Skeletal muscle tissue (tissue), 4 donors: ENCODE measurements around the gene JAKMIP2. TPM values are rescaled to one million over a fixed set of nuclear protein-coding genes. Genes with fewer than 3 reads are reported as not detected.

ENCODE experiments used
- H3K27ac ChIP-seq: one replicate; pipeline ENCODE4 v1.7.0; 2013; ENCODE audit warnings: mild to moderate bottlenecking, low read depth, low read length, inconsistent platforms
- H3K27me3 ChIP-seq, 3 donors: one replicate each; pipeline ENCODE4 v1.7.0; 2013; ENCODE audit warnings: low read length in 3 of 3; ENCODE audit not compliant: control insufficient read depth in 3 of 3, insufficient read depth in 3 of 3
- H3K36me3 ChIP-seq, 3 donors: one replicate each; pipeline ENCODE4 v1.7.0; 2013; ENCODE audit warnings: low read length in 3 of 3; ENCODE audit not compliant: control insufficient read depth in 3 of 3, insufficient read depth in 3 of 3
- H3K4me1 ChIP-seq, 3 donors: one replicate each; pipeline ENCODE4 v1.7.0; 2013; ENCODE audit warnings: low read length in 3 of 3, mild to moderate bottlenecking in 3 of 3; ENCODE audit not compliant: control insufficient read depth in 3 of 3, insufficient read depth in 3 of 3
- H3K4me3 ChIP-seq, 3 donors: one replicate each; pipeline ENCODE4 v1.7.0; 2013; ENCODE audit warnings: low read length in 3 of 3
- H3K9ac ChIP-seq, 3 donors: one replicate each; pipeline ENCODE4 v1.7.0; 2013; ENCODE audit warnings: low read length in 3 of 3, mild to moderate bottlenecking in 3 of 3, moderate library complexity in 2 of 3, low read depth in 1 of 3
- H3K9me3 ChIP-seq, 3 donors: one replicate each; pipeline ENCODE4 v1.7.0; 2013; ENCODE audit warnings: low read length in 3 of 3; ENCODE audit not compliant: control insufficient read depth in 3 of 3
- total RNA-seq: library from RNA; depleted of rRNA; stranded (reverse); fragments of >200 nt; gene quantifications from one replicate; pipeline ENCODE4 v1.2.3, GENCODE V29; 2014
- donor health status: Osteomylitis.

JAKMIP2 gene
- total RNA-seq, 1 donor from 2014 or later = 0.52 TPM

DNA sequence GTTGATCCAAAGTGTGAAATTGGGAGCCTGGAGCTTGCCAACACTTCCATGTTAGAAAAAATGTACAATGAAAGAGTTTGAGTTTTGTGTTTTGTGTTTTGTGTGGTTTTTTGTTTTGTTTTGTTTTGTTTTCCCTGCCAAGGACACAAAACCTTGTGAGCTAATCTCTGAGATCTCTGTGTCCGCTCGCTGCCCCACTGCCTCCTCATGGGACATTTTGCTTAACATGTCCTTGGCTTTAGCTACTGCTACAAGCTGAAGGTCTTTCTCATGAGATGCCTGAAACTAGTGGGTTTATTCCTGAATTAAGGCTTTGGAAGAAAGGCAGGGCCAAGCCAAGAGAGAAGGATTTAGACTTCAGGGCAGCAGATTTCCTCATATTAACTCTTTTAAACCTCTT is 7.3 kb upstream of the JAKMIP2 start:
- Histone ChIP-seq H3K27me3 (no peaks in the 10 kb centered on the region), H3K4me1 (no peaks in the 10 kb centered on the region), H3K4me3 (no peak overlapping the region), H3K27ac (no peak overlapping the region), H3K9ac (no peak overlapping the region), H3K9me3 (no peaks in the 10 kb centered on the region), H3K36me3 (no peaks in the 10 kb centered on the region)

DNA sequence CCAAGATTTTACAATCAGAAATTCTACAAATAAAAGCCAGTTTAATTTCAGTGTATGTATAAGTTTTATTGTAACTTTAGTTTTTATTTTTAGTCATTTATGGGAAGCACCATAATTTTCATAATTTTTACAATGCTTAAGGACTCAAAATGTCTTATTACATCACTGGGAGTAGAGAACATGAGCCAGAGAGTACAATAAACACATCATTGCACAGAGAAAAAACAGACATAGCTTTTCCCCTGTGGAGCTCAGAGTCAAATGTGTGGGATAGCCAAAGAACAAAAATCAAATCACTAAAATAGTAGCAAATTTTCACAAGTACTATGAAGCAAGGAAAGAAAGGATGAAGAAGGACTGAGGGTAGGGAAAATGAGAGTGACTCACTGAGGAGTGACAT is 5.5 kb upstream of the JAKMIP2 start:
- Histone ChIP-seq H3K4me1 (no peaks in the 10 kb centered on the region), H3K4me3 (no peak overlapping the region), H3K27ac (no peak overlapping the region), H3K9ac (no peak overlapping the region), H3K9me3 (no peaks in the 10 kb centered on the region), H3K36me3 (no peaks in the 10 kb centered on the region), H3K27me3 (no peaks in the 10 kb centered on the region)

DNA sequence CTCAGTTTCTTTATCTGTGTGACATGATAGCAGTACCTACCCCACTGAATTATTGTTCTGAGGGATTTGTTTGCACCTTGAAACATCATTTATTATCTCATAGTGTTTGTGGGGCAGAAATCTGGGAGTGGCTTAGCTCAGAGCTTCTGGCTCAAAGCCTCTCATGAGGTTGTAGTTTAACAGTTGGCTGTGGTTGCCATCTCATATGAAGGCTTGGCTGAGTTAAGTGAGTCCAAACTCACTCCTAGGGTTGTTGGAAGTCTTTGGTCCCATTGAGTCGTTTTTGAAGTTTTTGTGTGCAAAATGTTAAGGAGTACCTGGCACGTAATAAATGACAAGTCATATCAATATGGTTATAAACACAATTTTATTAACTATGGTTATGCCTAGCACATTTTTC is 3.6 kb upstream of the JAKMIP2 start:
- H3K9ac ChIP-seq = no peak overlapping the region
- H3K27me3 ChIP-seq = peaks cover 0 to 6% (median 0%) of the 10 kb centered on the region in 3 donors

DNA sequence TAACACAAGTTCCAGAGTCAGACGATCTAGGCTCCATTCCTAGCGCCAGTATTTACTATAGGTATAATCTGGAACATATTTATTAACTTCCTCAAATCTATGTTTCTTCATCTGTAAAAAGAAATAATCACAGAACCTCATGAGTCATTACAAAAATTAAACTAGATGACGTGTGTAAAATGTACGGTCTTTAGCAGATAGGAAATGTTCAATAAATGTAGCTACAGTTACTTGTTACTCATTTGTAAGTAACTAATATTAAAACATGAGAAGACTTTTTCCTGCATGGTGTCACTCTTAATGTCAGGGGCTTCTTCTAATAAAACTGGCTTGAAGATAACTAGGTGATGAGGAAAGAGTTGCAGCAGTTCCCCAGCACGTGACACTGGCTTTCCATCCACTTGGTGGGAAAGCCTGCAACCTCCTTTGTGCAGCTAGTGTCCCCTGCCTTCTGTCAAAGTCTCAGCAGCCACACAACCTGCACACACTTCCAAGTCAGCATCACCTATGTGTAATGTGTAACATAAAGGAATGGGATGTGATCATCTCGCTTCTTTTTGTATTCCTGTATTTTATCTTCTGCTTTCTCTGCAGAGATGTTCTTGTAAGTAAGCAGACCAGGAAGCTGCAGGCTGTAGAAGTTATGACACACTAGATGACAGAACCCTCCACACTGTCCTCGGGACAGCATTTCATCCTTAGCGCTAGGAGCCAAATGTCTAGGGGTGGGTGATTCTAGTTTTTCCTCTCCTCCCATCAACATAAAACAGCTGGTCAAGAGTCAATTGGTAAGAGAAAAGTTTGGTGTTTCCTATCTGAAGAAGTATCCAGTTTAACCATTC is 1.8 kb upstream of the JAKMIP2 start:
- H3K4me3 ChIP-seq = no peak overlapping the region
- H3K9me3 ChIP-seq = no peaks in the 10 kb centered on the region
- H3K4me1 ChIP-seq = no peaks in the 10 kb centered on the region
- no peak overlapping the region for H3K9ac ChIP-seq
- peaks cover 0 to 9% (median 0%) of the 10 kb centered on the region in 3 donors for H3K27me3 ChIP-seq
- H3K36me3 ChIP-seq = no peaks in the 10 kb centered on the region
- H3K27ac ChIP-seq = no peak overlapping the region

More for the DNA sequence above, 3.6 kb upstream of the JAKMIP2 start:
- Histone ChIP-seq H3K36me3 (no peaks in the 10 kb centered on the region), H3K4me3 (no peak overlapping the region), H3K9me3 (no peaks in the 10 kb centered on the region), H3K27ac (no peak overlapping the region), H3K4me1 (no peaks in the 10 kb centered on the region)

DNA sequence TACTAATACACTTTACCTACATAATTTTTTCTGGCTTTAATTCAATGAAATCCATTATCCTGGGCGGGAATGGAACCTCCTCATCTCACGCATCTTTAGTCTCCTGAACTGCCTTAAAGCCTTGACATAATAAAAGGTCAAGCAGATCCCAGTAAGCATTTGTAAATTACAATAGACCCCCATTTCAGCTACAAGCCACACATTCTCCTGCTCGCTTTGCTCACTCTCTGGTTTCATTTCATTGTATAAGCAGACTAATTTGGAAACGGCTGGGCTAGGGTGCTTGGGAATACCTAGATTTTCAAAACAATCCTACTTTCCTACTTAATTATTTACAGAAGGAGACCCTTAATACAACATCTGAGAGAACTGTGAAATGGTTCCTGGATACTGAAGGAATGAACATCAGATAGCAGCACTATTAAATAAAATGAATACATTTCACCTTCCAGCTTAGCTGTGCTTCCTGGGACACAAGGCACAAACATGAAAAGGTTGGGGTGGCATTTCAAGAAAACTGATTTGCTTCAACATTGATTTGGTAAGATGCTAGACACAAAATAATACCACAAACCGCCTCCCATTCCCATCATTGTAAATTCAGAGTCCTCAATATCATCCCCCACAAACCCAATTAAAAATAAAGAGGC is 1.5 kb downstream of the JAKMIP2 start:
- H3K4me1 ChIP-seq = no peaks in the 10 kb centered on the region
- peaks cover 0 to 9% (median 0%) of the 10 kb centered on the region in 3 donors for H3K27me3 ChIP-seq
- H3K36me3 ChIP-seq = no peaks in the 10 kb centered on the region
- H3K4me3 ChIP-seq = no peak overlapping the region
- H3K27ac ChIP-seq = no peak overlapping the region
- no peaks in the 10 kb centered on the region for H3K9me3 ChIP-seq
- H3K9ac ChIP-seq = no peak overlapping the region

DNA sequence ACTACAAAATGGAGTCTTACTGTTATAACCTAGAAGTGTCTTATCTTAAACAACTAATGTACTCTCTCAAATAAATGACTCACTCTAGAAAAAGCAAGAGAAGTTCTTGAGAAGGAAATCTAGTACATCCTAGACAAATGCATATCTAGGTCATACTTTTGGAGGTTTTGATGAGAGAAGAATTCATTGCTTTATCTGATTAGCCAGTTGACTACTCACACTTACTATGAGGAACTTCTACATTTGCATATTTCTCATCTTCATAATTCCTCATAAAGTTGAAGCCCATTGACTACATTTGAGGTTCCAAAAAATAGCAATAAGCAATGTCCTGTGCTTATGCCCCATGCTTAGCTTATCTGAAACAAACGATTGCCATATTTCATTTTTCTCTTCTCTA is 2.8 kb downstream of the JAKMIP2 start:
- no peaks in the 10 kb centered on the region for H3K9me3 ChIP-seq
- H3K4me1 ChIP-seq = no peaks in the 10 kb centered on the region
- H3K36me3 ChIP-seq = no peaks in the 10 kb centered on the region
- H3K27ac ChIP-seq = no peak overlapping the region
- H3K27me3 ChIP-seq = peaks cover 0 to 9% (median 0%) of the 10 kb centered on the region in 3 donors
- no peak overlapping the region for H3K4me3 ChIP-seq
- no peak overlapping the region for H3K9ac ChIP-seq

DNA sequence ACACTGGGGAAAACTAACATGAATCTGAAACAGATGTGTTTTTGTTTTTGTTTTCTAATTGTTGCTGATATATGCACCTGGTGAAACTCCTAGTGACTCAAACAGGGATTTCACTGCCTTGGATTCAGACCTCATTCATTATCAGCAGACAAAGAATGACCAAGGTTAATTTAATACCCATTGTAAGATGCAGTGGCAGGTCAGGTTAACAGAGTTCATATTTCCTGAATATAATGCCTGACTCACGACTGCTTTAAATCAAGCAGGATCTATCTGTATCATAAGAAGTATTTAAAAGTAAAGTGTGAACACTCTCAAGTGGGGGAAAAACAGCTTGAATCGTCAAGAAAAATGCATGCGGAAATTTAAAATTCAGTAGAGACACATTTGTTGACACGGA is 5.5 kb downstream of the JAKMIP2 start:
- Histone ChIP-seq H3K27ac (no peak overlapping the region), H3K4me3 (no peak overlapping the region), H3K9me3 (no peaks in the 10 kb centered on the region), H3K4me1 (no peaks in the 10 kb centered on the region), H3K36me3 (no peaks in the 10 kb centered on the region), H3K9ac (no peak overlapping the region), H3K27me3 (peaks cover 0 to 3% (median 0%) of the 10 kb centered on the region in 3 donors)

DNA sequence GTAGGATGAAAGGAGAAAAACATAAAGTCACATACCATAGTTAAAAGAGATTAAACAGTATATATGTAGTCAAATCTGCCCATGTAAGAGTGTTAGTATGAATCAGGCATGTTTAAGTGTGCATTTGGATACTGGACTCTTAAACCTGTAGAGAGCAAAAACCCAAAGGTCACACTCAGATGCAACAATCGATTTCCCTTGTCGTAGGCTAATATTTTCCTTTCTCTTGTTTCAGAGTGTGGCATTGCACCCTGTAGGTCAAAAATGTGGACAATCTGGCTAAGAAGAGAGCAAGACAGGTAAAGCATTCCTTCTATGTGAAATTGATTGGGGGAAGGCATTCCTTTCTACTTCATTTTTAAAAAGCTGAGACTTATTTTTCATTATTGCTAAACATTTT is 8.9 kb downstream of the JAKMIP2 start:
- no peaks in the 10 kb centered on the region for H3K36me3 ChIP-seq
- no peak overlapping the region for H3K4me3 ChIP-seq
- no peaks in the 10 kb centered on the region for H3K27me3 ChIP-seq
- no peak overlapping the region for H3K27ac ChIP-seq
- H3K4me1 ChIP-seq = no peaks in the 10 kb centered on the region
- no peaks in the 10 kb centered on the region for H3K9me3 ChIP-seq
- H3K9ac ChIP-seq = no peak overlapping the region

DNA sequence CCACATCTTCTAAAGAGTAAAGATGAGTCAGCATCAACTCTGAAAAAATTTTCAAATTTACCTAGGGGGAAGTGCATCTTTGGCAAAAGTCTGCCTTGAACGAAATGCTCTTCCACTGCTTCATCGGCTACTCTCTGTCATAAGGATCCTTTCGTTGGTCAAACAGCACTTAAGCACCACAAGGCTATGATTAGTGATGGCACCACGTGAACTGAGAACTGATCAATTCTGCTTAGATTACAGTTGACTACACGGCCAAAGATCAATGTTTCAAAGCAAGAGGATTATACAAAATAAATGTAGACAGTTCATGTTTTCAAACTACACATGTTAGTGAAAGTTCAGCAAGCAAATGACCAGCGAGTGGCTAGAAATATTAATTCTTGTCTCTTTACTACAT is 9.4 kb downstream of the JAKMIP2 start:
- H3K27ac ChIP-seq = no peak overlapping the region
- H3K9me3 ChIP-seq = no peaks in the 10 kb centered on the region
- H3K4me3 ChIP-seq = no peak overlapping the region
- H3K4me1 ChIP-seq = no peaks in the 10 kb centered on the region
- no peaks in the 10 kb centered on the region for H3K36me3 ChIP-seq
- no peaks in the 10 kb centered on the region for H3K27me3 ChIP-seq
- H3K9ac ChIP-seq = no peak overlapping the region

DNA sequence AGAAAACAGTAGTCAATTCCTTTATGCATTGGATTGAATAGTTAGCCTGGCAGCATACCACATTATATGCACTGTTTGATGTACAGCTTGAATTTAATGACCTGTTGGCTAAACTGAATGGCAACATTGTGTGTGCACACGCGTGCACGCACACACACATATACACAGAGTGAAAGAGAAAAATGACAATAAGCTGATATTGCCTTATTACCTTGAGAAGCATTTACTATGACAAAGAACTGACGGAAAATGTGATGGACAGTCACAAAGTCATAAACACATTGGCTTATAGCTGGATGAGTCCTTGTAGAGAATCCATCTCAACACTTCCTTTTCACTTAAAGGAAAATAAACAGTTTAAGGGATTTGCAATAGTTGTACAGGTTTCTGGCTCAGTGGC is 15.5 kb downstream of the JAKMIP2 start:
- Histone ChIP-seq H3K4me1 (no peaks in the 10 kb centered on the region), H3K27me3 (no peaks in the 10 kb centered on the region), H3K4me3 (no peak overlapping the region), H3K9me3 (no peaks in the 10 kb centered on the region), H3K9ac (no peak overlapping the region), H3K27ac (no peak overlapping the region), H3K36me3 (no peaks in the 10 kb centered on the region)
